GM12878 (cell line): ENCODE data around the gene TCP11. TPM values are rescaled to one million over a fixed set of nuclear protein-coding genes. Genes with fewer than 3 reads are reported as not detected.

Experiments used
- ATAC-seq: fragments of 200-7000 bp; cut with Tn5 transposase; 3 replicates; pipeline ENCODE4 v1.9.1; 2020; ENCODE audit warnings: mild to moderate bottlenecking, moderate library complexity
- BruUV-seq: library from RNA; stranded (reverse); fragments of 400-500 nt; replicated peaks from 2 replicates; lab custom pipeline; 2021; lab: Mats Ljungman, UMichigan
- CTCF ChIA-PET: fragments of 300-600 bp; sonication (Branson Sonifier 250); formaldehyde crosslinking; extraction: SDS; loops from one replicate; lab custom pipeline; 2021; ENCODE audit warnings: inconsistent platforms; lab: Yijun Ruan, JAX
- POLR2A ChIA-PET: fragments of 350-600 bp; formaldehyde crosslinking; extraction: SDS; loops from one replicate; lab custom pipeline; 2021; ENCODE audit warnings: inconsistent platforms; lab: Charles Lee
- RAD21 ChIA-PET: fragments of 300-600 bp; sonication (Branson Sonifier 250); formaldehyde crosslinking; loops from one replicate; lab custom pipeline; 2023; ENCODE audit warnings: antibody characterized with exemption; ENCODE audit not compliant: unreplicated experiment; lab: Charles Lee
- SMC1A ChIA-PET: fragments of 300-600 bp; sonication (Branson Sonifier 250); formaldehyde crosslinking; loops from one replicate; lab custom pipeline; 2023; ENCODE audit not compliant: unreplicated experiment, uncharacterized antibody; lab: Charles Lee
- DNase-seq: peaks from one replicate; pipeline ENCODE4 v3.0.0-alpha.2; 2011; ENCODE audit warnings: low read depth, low spot score
- FAIRE-seq: peaks from 3 replicates; lab custom pipeline; 2011; peaks lifted over from hg19 to GRCh38; lab: Jason Lieb, UNC
- H2AFZ ChIP-seq: 2 replicates; pipeline ENCODE4 v1.6.0; 2011; ENCODE audit warnings: low read depth, low read length, control low read depth; ENCODE audit not compliant: control insufficient read depth
- H3K27ac ChIP-seq: 2 replicates; pipeline ENCODE4 v1.5.1; 2011; ENCODE audit warnings: control low read depth; ENCODE audit not compliant: control insufficient read depth, insufficient read depth
- H3K27me3 ChIP-seq, 2 experiments: replicated peaks in 1 of 2; 2 replicates each; pipeline versions ENCODE4 v1.6.0 to v1.6.1; 2011; ENCODE audit warnings: low read length in 1 of 2; ENCODE audit not compliant: control insufficient read depth in 2 of 2, insufficient read depth in 2 of 2
- H3K36me3 ChIP-seq, 2 experiments: 2 replicates each; pipeline ENCODE4 v1.5.1; 2011; ENCODE audit warnings: low read length in 1 of 2; ENCODE audit not compliant: control insufficient read depth in 2 of 2, insufficient read depth in 2 of 2
- H3K4me1 ChIP-seq: 2 replicates; pipeline ENCODE4 v1.6.1; 2011; ENCODE audit warnings: mild to moderate bottlenecking, low read length, moderate library complexity, mixed read lengths; ENCODE audit not compliant: control insufficient read depth, insufficient read depth
- H3K4me2 ChIP-seq: 2 replicates; pipeline ENCODE4 v1.6.0; 2011; ENCODE audit warnings: control low read depth; ENCODE audit not compliant: control insufficient read depth, insufficient read depth
- H3K4me3 ChIP-seq: fragments of 200-600 bp; sonication (generic); 2 replicates; pipeline ENCODE4 v1.5.1; 2016
- H3K79me2 ChIP-seq: 2 replicates; pipeline ENCODE4 v1.6.0; 2011; ENCODE audit warnings: low read length; ENCODE audit not compliant: control insufficient read depth, insufficient read depth
- H3K9ac ChIP-seq: 2 replicates; pipeline ENCODE4 v1.8.0; 2011; ENCODE audit warnings: low read length, control low read depth, mixed read lengths; ENCODE audit not compliant: control insufficient read depth, insufficient read depth
- H3K9me3 ChIP-seq: replicated peaks from 3 replicates; pipeline ENCODE4 v1.5.1; 2011; ENCODE audit warnings: mild to moderate bottlenecking, low read length; ENCODE audit not compliant: control insufficient read depth, insufficient read depth
- H4K20me1 ChIP-seq: 2 replicates; pipeline ENCODE4 v1.6.0; 2011; ENCODE audit not compliant: control insufficient read depth, insufficient read depth
- CREM ChIP-seq: IDR thresholded peaks from 2 replicates; pipeline ENCODE4 v1.6.1; 2014; ENCODE audit warnings: antibody characterized with exemption, low read depth
- CUX1 ChIP-seq: IDR thresholded peaks from 2 replicates; pipeline ENCODE4 v1.6.1; 2012; ENCODE audit warnings: improper control_type of control experiment, low read depth, low read length; ENCODE audit not compliant: insufficient replicate concordance
- EED ChIP-seq: sonication (generic); IDR thresholded peaks from 2 replicates; pipeline ENCODE4 v1.6.1; 2016; ENCODE audit warnings: antibody characterized with exemption, low read depth
- EGR1 ChIP-seq, 2 experiments: IDR thresholded peaks; 1 replicate in 1 of 2; 2 replicates in 1 of 2; pipeline ENCODE4 v1.6.1; 2011 to 2012; ENCODE audit warnings: low read depth in 2 of 2, low read length in 2 of 2, borderline replicate concordance in 1 of 2, mild to moderate bottlenecking in 1 of 2, moderate library complexity in 1 of 2
- ESRRA ChIP-seq: IDR thresholded peaks from 2 replicates; pipeline ENCODE4 v1.6.1; 2012; ENCODE audit warnings: mild to moderate bottlenecking, low read length, improper control_type of control experiment
- KAT2A ChIP-seq: conservative IDR thresholded peaks from 2 replicates; pipeline ENCODE4 v1.6.1; 2011; ENCODE audit warnings: low read depth, low read length; ENCODE audit not compliant: control insufficient read depth
- NFYB ChIP-seq: IDR thresholded peaks from 2 replicates; pipeline ENCODE4 v1.6.1; 2011; ENCODE audit warnings: low read depth, mild to moderate bottlenecking, low read length, improper control_type of control experiment, moderate library complexity; ENCODE audit not compliant: insufficient read depth
- POLR2A ChIP-seq: IDR thresholded peaks from 2 replicates; pipeline ENCODE4 v1.6.1; 2011; ENCODE audit warnings: low read depth, mild to moderate bottlenecking, low read length
- POLR2AphosphoS2 ChIP-seq: IDR thresholded peaks from 2 replicates; pipeline ENCODE4 v1.6.1; 2011; ENCODE audit warnings: low read depth, mild to moderate bottlenecking, low read length, improper control_type of control experiment, moderate library complexity
- RAD21 ChIP-seq: IDR thresholded peaks from 2 replicates; pipeline ENCODE4 v1.6.1; 2011; ENCODE audit warnings: mild to moderate bottlenecking, low read depth, low read length, moderate library complexity; ENCODE audit not compliant: insufficient read depth
- YBX1 ChIP-seq: fragments of 450-650 bp; IDR thresholded peaks from 2 replicates; pipeline ENCODE4 v1.6.1; 2016; ENCODE audit warnings: antibody characterized with exemption
- YY1 ChIP-seq: IDR thresholded peaks from 2 replicates; pipeline ENCODE4 v1.6.1; 2011; ENCODE audit warnings: low read depth, mild to moderate bottlenecking, low read length
- ZNF24 ChIP-seq: fragments of 450-650 bp; IDR thresholded peaks from 2 replicates; pipeline ENCODE4 v1.6.1; 2017; ENCODE audit warnings: antibody characterized with exemption, mild to moderate bottlenecking
- ZSCAN29 ChIP-seq: fragments of 450-650 bp; IDR thresholded peaks from 2 replicates; pipeline ENCODE4 v1.6.1; 2017; ENCODE audit warnings: mild to moderate bottlenecking, moderate library complexity
- WGBS: methylation state at CpG from one replicate; pipeline ENCODE4 v1.1.6; 2016; ENCODE audit warnings: low lambda C conversion rate; ENCODE audit not compliant: insufficient replicate concordance, insufficient coverage; ENCODE audit errors: missing lambda C conversion rate; 5-methylcytosine and 5-hydroxymethylcytosine counted together
- in situ Hi-C: fragments of 300-500 bp; cut with MboI; formaldehyde crosslinking; loops from 9 replicates; pipeline ENCODE4 v1.14.3; 2018; ENCODE audit warnings: mixed read lengths
- intact Hi-C: fragments of 100-400 bp; cut with micrococcal nuclease; formaldehyde crosslinking; loops from one replicate; pipeline ENCODE4 v1.14.2; 2022; ENCODE audit not compliant: unreplicated experiment
- polyA plus RNA-seq, 11 experiments: library from polyadenylated mRNA; depleted of rRNA in 4 of 11; unstranded in 6 of 11; stranded (reverse) in 5 of 11; fragments of >200 nt; fragmentation: Nextera tagmentation in 4 of 11; fragmentation: Illumina TruSeq in 1 of 11; extraction: Ambion mirVana in 4 of 11; extraction: Trizol in 1 of 11; gene quantifications; 1 replicate in 1 of 11; 2 replicates in 10 of 11; pipeline versions ENCODE4 v1.2.1 to v1.2.3, GENCODE V29; 2011 to 2016; ENCODE audit warnings: inconsistent platforms in 2 of 11, missing spikeins in 2 of 11, low read depth in 1 of 11
- total RNA-seq, 4 experiments: library from RNA; depleted of rRNA in 3 of 4; stranded (reverse); fragments of >200 nt in 3 of 4; fragmentation: Illumina TruSeq in 1 of 4; extraction: Trizol in 1 of 4; gene quantifications; 2 replicates each; pipeline versions ENCODE4 v1.2.1 to v1.2.3, GENCODE V29; 2013 to 2021

The TCP11 gene
- total and polyA plus RNA-seq, 10 of the 15 experiments (the other 5 are each of a cell fraction or from before 2014, with no cell fraction given) = not detected

GRCh38 chr6:35071347-35071994, 69.7 kb downstream of the TCP11 start:
- Histone ChIP-seq H3K27ac (no peak overlapping the region), H3K79me2 (no peaks in the 10 kb centered on the region), H3K4me2 (no peak overlapping the region), H4K20me1 (no peaks in the 10 kb centered on the region), H3K9me3 (no peaks in the 10 kb centered on the region), H3K36me3 (no peaks in the 10 kb centered on the region), H3K9ac (no peak overlapping the region), H3K27me3 (no peaks in the 10 kb centered on the region), H3K4me3 (no peak overlapping the region), H3K4me1 (no peaks in the 10 kb centered on the region), H2AFZ (no peak overlapping the region)
- in situ Hi-C loops = no loop called here
- TF ChIP-seq POLR2AphosphoS2 = no peak
- no peak for TF ChIP-seq CUX1
- TF ChIP-seq NFYB = no peak
- no peak for TF ChIP-seq YY1
- no peak for TF ChIP-seq EGR1 (IDR thresholded peaks at IDR 0.05; ENCODE audit: borderline replicate concordance in 1 of 2, low read depth in 2 of 2, low read length in 2 of 2)
- no peak for TF ChIP-seq RAD21
- TF ChIP-seq KAT2A = no peak
- no peak for TF ChIP-seq EED
- TF ChIP-seq YBX1 = no peak
- TF ChIP-seq ESRRA = no peak
- TF ChIP-seq ZNF24 = no peak
- no peak for TF ChIP-seq POLR2A
- TF ChIP-seq CREM = no peak
- TF ChIP-seq ZSCAN29 = no peak
- DNase-seq = no peak
- CTCF ChIA-PET = no interaction called here
- POLR2A ChIA-PET = no interaction called here
- ATAC-seq = no peak
- WGBS = 74% methylated on average over 11 of the region's 12 CpGs
- RAD21 ChIA-PET = no interaction called here
- SMC1A ChIA-PET = no interaction called here
- no TSS peak for BruUV-seq
- no peak for FAIRE-seq
- intact Hi-C loops = no loop called here
